Measurements from ENCODE around the gene TASOR2.

GRCh38 chr10:5665373-5666007, 19.1 kb upstream of the TASOR2 start:
- TF ChIP-seq HNRNPLL (IDR thresholded peaks at IDR 0.05; ENCODE audit: low read depth, low read length, poor library complexity, severe bottlenecking) (no peak), POLR2A (conservative IDR thresholded peaks at IDR 0.05) (no peak), JUN (IDR thresholded peaks at IDR 0.05; ENCODE audit: borderline replicate concordance, low read depth, low read length) (no peak), JUN (CRISPR knock-in tag; IDR thresholded peaks at IDR 0.05; ENCODE audit: borderline replicate concordance) (no peak), ZNF316 (IDR thresholded peaks at IDR 0.05) (no peak), YBX1 (IDR thresholded peaks at IDR 0.05) (no peak), KLF16 (IDR thresholded peaks at IDR 0.05) (no peak), CHD2 (IDR thresholded peaks at IDR 0.05; ENCODE audit: low read depth, low read length) (no peak), ZNF431 (CRISPR knock-in tag; IDR thresholded peaks at IDR 0.05) (no peak)

Data from K562 (cell line).